ENCODE results near the gene TBC1D17. TPM values are rescaled to one million over a fixed set of nuclear protein-coding genes. Genes with fewer than 3 reads are reported as not detected.

Gene TBC1D17
- total RNA-seq, 6 experiments from 2014 or later, result 42.8 to 53.3 (median 46.8) TPM

- peaks cover 20% of the 10 kb centered on the region for H3K4me1 Mint-ChIP-seq (ENCODE audit: low read depth)
- no peak for TF ChIP-seq CTCF (IDR thresholded peaks at IDR 0.05)
- no peaks in the 10 kb centered on the region for H3K9me3 Mint-ChIP-seq
- H3K36me3 Mint-ChIP-seq (ENCODE audit: low read depth), result no peaks in the 10 kb centered on the region
- no peak for DNase-seq
- H3K4me3 Mint-ChIP-seq, result no peak overlapping the region
- peaks cover 9% of the 10 kb centered on the region for H3K27me3 Mint-ChIP-seq (ENCODE audit: insufficient read depth)
- no peak overlapping the region; the same call in 1 of the 2 replicates for H3K27ac Mint-ChIP-seq
These were observed 18.2 kb downstream of the TBC1D17 start for GRCh38 chr19:49895566-49896297.

GRCh38 chr19:49896863-49897621, 19.5 kb downstream of the TBC1D17 start, which contains the start of gene IL4I1:
TSS of gene IL4I1 (minus strand) at chr19:49896887. CDS start at chr19:49896160, 727 bp downstream.
- peak within 1 kb of the TSS; percentile 74; the same call in 1 of the 2 replicates for H3K27ac Mint-ChIP-seq

GRCh38 chr19:49904136-49904535, 26.6 kb downstream of the TBC1D17 start:
- no peak for DNase-seq
- H3K4me1 Mint-ChIP-seq (ENCODE audit: low read depth), result peaks cover 6% of the 10 kb centered on the region; the same call in 1 of the 2 replicates
- H3K36me3 Mint-ChIP-seq (ENCODE audit: low read depth), result peaks cover 23% of the 10 kb centered on the region; the same call in 1 of the 2 replicates
- TF ChIP-seq CTCF (IDR thresholded peaks at IDR 0.05), result no peak
- 0 out of 2 replicates have a peak, but pooled peaks cover 2% of the 10 kb centered on the region for H3K27me3 Mint-ChIP-seq (ENCODE audit: insufficient read depth)
- H3K4me3 Mint-ChIP-seq, result no peak overlapping the region
- H3K9me3 Mint-ChIP-seq, result no peaks in the 10 kb centered on the region
- no peak overlapping the region for H3K27ac Mint-ChIP-seq

More at GRCh38 chr19:49896863-49897621, 19.5 kb downstream of the TBC1D17 start, which contains the start of gene IL4I1:
- H3K36me3 Mint-ChIP-seq (ENCODE audit: low read depth), result no peaks in the 10 kb centered on the region
- H3K4me1 Mint-ChIP-seq (ENCODE audit: low read depth), result peaks cover 20% of the 10 kb centered on the region
- TF ChIP-seq CTCF (IDR thresholded peaks at IDR 0.05), result no peak
- peak within 1 kb of the TSS; percentile 74 for H3K4me3 Mint-ChIP-seq
- peaks cover 4% of the 10 kb centered on the region for H3K27me3 Mint-ChIP-seq (ENCODE audit: insufficient read depth)
- no peaks in the 10 kb centered on the region for H3K9me3 Mint-ChIP-seq
- no peak for DNase-seq

GRCh38 chr19:49906879-49907564, 29.5 kb downstream of the TBC1D17 start:
- Mint-ChIP-seq H3K36me3 (ENCODE audit: low read depth) (peaks cover 41% of the 10 kb centered on the region), H3K9me3 (no peaks in the 10 kb centered on the region), H3K27ac (no peak overlapping the region), H3K4me3 (no peak overlapping the region), H3K27me3 (ENCODE audit: insufficient read depth) (peaks cover 2% of the 10 kb centered on the region; the same call in 1 of the 2 replicates), H3K4me1 (ENCODE audit: low read depth) (peaks cover 6% of the 10 kb centered on the region; the same call in 1 of the 2 replicates)
- no peak for TF ChIP-seq CTCF (IDR thresholded peaks at IDR 0.05)
- DNase-seq, result no peak

- TF ChIP-seq CTCF (IDR thresholded peaks at IDR 0.05), result no peak
- peaks cover 2% of the 10 kb centered on the region; the same call in 1 of the 2 replicates for H3K27me3 Mint-ChIP-seq (ENCODE audit: insufficient read depth)
- no peak overlapping the region for H3K27ac Mint-ChIP-seq
- DNase-seq, result no peak
- peaks cover 6% of the 10 kb centered on the region; the same call in 1 of the 2 replicates for H3K4me1 Mint-ChIP-seq (ENCODE audit: low read depth)
- peaks cover 41% of the 10 kb centered on the region for H3K36me3 Mint-ChIP-seq (ENCODE audit: low read depth)
- no peaks in the 10 kb centered on the region for H3K9me3 Mint-ChIP-seq
- no peak overlapping the region for H3K4me3 Mint-ChIP-seq
These were observed 30.4 kb downstream of the TBC1D17 start for GRCh38 chr19:49907745-49908446.

Measured in HFFc6 (cell line).